ENCODE data around the gene AURKB. TPM values are rescaled to one million over a fixed set of nuclear protein-coding genes. Genes with fewer than 3 reads are reported as not detected.
A peak's percentile ranks its signal among the peaks of the same experiment; 100 is the strongest.

Gene AURKB
- total RNA-seq = 1 to 10 TPM in 5 of 6 donors, not detected in 1; 1.8 to 8.1 (median 5.3) TPM

DNA sequence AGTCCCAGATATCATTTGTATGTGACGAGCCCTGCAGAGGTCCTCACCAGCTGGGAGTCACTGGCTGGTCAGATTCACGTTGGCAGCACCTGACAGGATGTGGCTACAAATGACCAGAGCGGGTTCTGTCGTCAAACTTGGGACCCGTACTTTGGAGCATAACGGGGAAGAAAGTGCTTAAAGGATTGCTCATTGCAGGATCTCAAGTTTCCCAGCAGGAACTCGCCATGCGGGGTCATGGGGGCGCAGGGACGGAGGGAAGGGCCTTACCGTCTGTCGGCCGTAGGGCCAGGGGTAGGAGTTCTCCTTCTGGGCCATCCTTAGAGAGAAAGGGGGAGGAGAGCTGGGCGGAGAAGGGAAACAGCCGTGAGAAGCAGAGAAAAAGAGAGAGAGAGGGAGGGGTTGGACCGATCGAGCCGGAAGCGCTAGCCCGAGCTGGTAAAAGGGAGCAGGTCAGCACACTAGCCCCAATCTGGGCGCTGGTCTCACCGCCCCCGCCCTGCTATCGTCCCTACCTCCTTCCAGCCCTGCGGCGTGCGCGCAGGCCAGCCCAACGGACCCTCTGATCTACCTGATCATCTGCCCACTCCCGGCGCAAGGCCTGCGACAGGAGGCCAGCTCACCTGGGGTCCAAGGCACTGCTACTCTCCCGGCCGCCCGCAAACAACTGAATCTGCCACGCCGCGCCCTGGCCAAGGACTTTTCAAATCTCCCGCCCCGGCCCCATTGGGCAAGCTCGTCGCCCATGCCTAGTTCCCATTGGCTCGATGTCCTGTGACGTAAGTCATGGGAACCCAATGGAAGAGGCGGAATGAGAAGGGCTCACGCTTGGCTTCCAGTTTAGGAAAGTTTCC, at the start of gene AURKB:
Gene AURKB (minus strand): TSS at position 669 of the 854 bp plus-strand sequence. CDS start 351 bp downstream, at position 318.
- peak within 1 kb of the TSS; percentile 71 to 85 (median 77) for H3K27ac ChIP-seq
- H3K36me3 ChIP-seq = no peaks in the 10 kb centered on the region
- no peak for TF ChIP-seq EP300 (IDR thresholded peaks at IDR 0.05)
- no peak for TF ChIP-seq CTCF (IDR thresholded peaks at IDR 0.05)
- TF ChIP-seq POLR2A (IDR thresholded peaks at IDR 0.05) = no peak
- peak; percentile 49 to 62 for TF ChIP-seq POLR2AphosphoS5 (IDR thresholded peaks at IDR 0.05)
- WGBS, 2 donors = 3% methylated on average over 38 to 45 of the region's 46 CpGs
- peak within 1 kb of the TSS; percentile 36 to 59 (median 50) for H3K4me3 ChIP-seq
- H3K27me3 ChIP-seq = no peaks in the 10 kb centered on the region
- H3K4me1 ChIP-seq = peaks cover 11 to 21% (median 14%) of the 10 kb centered on the region in 4 donors
- ATAC-seq (ENCODE audit: low FRiP score in 2 of 2) (peak; percentile 95 to 98), DNase-seq (peak; percentile 91 to 96)
- H3K9me3 ChIP-seq = no peaks in the 10 kb centered on the region

DNA sequence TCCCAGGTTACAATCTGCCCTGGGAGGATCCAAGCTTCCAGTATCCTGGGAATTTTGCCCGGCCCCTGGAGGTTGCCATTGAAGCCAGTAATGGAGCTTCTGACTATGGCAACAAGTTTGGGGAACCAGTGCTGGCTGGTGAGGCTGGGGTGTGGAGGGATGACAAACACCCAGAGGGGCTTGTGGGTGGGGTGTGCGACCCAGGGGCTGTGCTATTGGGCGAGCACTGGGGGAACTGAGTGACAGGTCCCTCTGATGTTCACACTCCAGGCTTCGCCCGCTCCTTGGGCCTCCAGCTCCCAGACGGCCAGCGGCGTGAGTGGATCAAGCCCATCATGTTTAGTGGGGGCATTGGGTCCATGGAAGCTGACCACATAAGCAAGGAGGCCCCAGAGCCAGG, 47.4 kb upstream of the AURKB start:
- Histone ChIP-seq H3K4me1 (no peaks in the 10 kb centered on the region), H3K36me3 (peaks cover 0 to 69% (median 24%) of the 10 kb centered on the region in 4 donors), H3K27me3 (no peaks in the 10 kb centered on the region), H3K4me3 (no peak overlapping the region), H3K27ac (no peak overlapping the region), H3K9me3 (no peaks in the 10 kb centered on the region)
- DNase-seq = no peak
- WGBS, 2 donors = 92 to 99% methylated on average over 4 to 8 of the region's 8 CpGs
- no peak for TF ChIP-seq POLR2A (IDR thresholded peaks at IDR 0.05)
- TF ChIP-seq CTCF (IDR thresholded peaks at IDR 0.05) = no peak
- no peak for TF ChIP-seq POLR2AphosphoS5 (IDR thresholded peaks at IDR 0.05)
- TF ChIP-seq EP300 (IDR thresholded peaks at IDR 0.05) = no peak
- ATAC-seq (ENCODE audit: low FRiP score in 2 of 2) = no peak

DNA sequence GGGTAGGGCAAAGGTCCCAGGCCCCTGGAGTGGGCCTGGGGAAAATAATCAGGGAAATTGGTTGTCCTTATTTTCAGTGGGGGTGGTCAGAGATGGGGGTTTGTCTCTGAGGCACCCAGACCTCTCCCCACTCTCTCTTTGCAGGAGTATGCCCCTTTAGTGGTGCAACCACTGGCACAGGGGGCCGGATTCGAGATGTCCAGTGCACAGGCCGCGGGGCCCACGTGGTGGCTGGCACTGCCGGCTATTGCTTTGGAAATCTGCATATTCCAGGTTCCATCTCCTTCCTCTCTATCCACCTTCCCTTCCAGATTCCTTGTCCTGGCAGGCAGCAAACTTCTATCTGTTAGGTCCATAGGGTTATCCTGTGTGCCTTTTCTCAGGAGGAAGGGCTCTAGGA, 46.3 kb upstream of the AURKB start:
- Histone ChIP-seq H3K27me3 (no peaks in the 10 kb centered on the region), H3K4me1 (no peaks in the 10 kb centered on the region), H3K9me3 (no peaks in the 10 kb centered on the region), H3K27ac (no peak overlapping the region), H3K36me3 (peaks cover 0 to 63% (median 22%) of the 10 kb centered on the region in 4 donors), H3K4me3 (no peak overlapping the region)
- no peak for TF ChIP-seq POLR2AphosphoS5 (IDR thresholded peaks at IDR 0.05)
- no peak for TF ChIP-seq CTCF (IDR thresholded peaks at IDR 0.05)
- TF ChIP-seq EP300 (IDR thresholded peaks at IDR 0.05) = no peak
- TF ChIP-seq POLR2A (IDR thresholded peaks at IDR 0.05) = no peak
- ATAC-seq (ENCODE audit: low FRiP score in 2 of 2) (no peak), DNase-seq (no peak)
- WGBS, 2 donors = 95 to 100% methylated on average over 6 of the region's 6 CpGs

DNA sequence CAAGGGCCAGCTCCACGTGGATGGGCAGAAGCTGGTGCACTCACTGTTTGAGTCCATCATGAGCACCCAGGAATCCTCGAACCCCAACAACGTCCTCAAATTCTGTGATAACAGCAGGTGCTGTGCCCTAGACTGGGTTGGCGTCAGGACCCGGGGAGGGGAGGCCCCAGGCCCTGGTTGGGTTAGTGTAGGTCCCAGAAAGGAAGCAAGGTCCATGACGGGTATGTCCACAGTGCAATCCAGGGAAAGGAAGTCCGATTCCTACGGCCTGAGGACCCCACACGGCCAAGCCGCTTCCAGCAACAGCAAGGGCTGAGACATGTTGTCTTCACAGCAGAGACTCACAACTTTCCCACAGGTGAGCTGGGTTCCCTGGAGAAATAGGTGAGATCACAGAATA, 45.9 kb upstream of the AURKB start:
- H3K27me3 ChIP-seq = no peaks in the 10 kb centered on the region
- no peak overlapping the region for H3K27ac ChIP-seq
- no peak overlapping the region for H3K4me3 ChIP-seq
- ATAC-seq (ENCODE audit: low FRiP score in 2 of 2) (peak in 1 of 2 donors; percentile 52), DNase-seq (no peak)
- peaks cover 0 to 59% (median 22%) of the 10 kb centered on the region in 4 donors for H3K36me3 ChIP-seq
- TF ChIP-seq CTCF (IDR thresholded peaks at IDR 0.05) (no peak), POLR2AphosphoS5 (IDR thresholded peaks at IDR 0.05) (no peak), POLR2A (IDR thresholded peaks at IDR 0.05) (no peak), EP300 (IDR thresholded peaks at IDR 0.05) (no peak)
- H3K4me1 ChIP-seq = no peaks in the 10 kb centered on the region
- no peaks in the 10 kb centered on the region for H3K9me3 ChIP-seq
- WGBS, 2 donors = 93% methylated on average over 10 of the region's 10 CpGs

Measured in upper lobe of left lung (tissue), 6 donors.